GM12878 (cell line): Measurements from ENCODE around the gene REPIN1. TPM values are rescaled to one million over a fixed set of nuclear protein-coding genes. Genes with fewer than 3 reads are reported as not detected.

ENCODE experiments used
- ATAC-seq: fragments of 200-7000 bp; cut with Tn5 transposase; 3 replicates; pipeline ENCODE4 v1.9.1; 2020; ENCODE audit warnings: mild to moderate bottlenecking, moderate library complexity
- BruUV-seq: library from RNA; stranded (reverse); fragments of 400-500 nt; replicated peaks from 2 replicates; lab custom pipeline; 2021; lab: Mats Ljungman, UMichigan
- CTCF ChIA-PET: fragments of 300-600 bp; sonication (Branson Sonifier 250); formaldehyde crosslinking; extraction: SDS; loops from one replicate; lab custom pipeline; 2021; ENCODE audit warnings: inconsistent platforms; lab: Yijun Ruan, JAX
- POLR2A ChIA-PET: fragments of 350-600 bp; formaldehyde crosslinking; extraction: SDS; loops from one replicate; lab custom pipeline; 2021; ENCODE audit warnings: inconsistent platforms; lab: Charles Lee
- RAD21 ChIA-PET: fragments of 300-600 bp; sonication (Branson Sonifier 250); formaldehyde crosslinking; loops from one replicate; lab custom pipeline; 2023; ENCODE audit warnings: antibody characterized with exemption; ENCODE audit not compliant: unreplicated experiment; lab: Charles Lee
- SMC1A ChIA-PET: fragments of 300-600 bp; sonication (Branson Sonifier 250); formaldehyde crosslinking; loops from one replicate; lab custom pipeline; 2023; ENCODE audit not compliant: unreplicated experiment, uncharacterized antibody; lab: Charles Lee
- DNase-seq: peaks from one replicate; pipeline ENCODE4 v3.0.0-alpha.2; 2011; ENCODE audit warnings: low read depth, low spot score
- FAIRE-seq: peaks from 3 replicates; lab custom pipeline; 2011; peaks lifted over from hg19 to GRCh38; lab: Jason Lieb, UNC
- H2AFZ ChIP-seq: 2 replicates; pipeline ENCODE4 v1.6.0; 2011; ENCODE audit warnings: low read depth, low read length, control low read depth; ENCODE audit not compliant: control insufficient read depth
- H3K27ac ChIP-seq: 2 replicates; pipeline ENCODE4 v1.5.1; 2011; ENCODE audit warnings: control low read depth; ENCODE audit not compliant: control insufficient read depth, insufficient read depth
- H3K27me3 ChIP-seq, 2 experiments: replicated peaks in 1 of 2; 2 replicates each; pipeline versions ENCODE4 v1.6.0 to v1.6.1; 2011; ENCODE audit warnings: low read length in 1 of 2; ENCODE audit not compliant: control insufficient read depth in 2 of 2, insufficient read depth in 2 of 2
- H3K36me3 ChIP-seq, 2 experiments: 2 replicates each; pipeline ENCODE4 v1.5.1; 2011; ENCODE audit warnings: low read length in 1 of 2; ENCODE audit not compliant: control insufficient read depth in 2 of 2, insufficient read depth in 2 of 2
- H3K4me1 ChIP-seq: 2 replicates; pipeline ENCODE4 v1.6.1; 2011; ENCODE audit warnings: mild to moderate bottlenecking, low read length, moderate library complexity, mixed read lengths; ENCODE audit not compliant: control insufficient read depth, insufficient read depth
- H3K4me2 ChIP-seq: 2 replicates; pipeline ENCODE4 v1.6.0; 2011; ENCODE audit warnings: control low read depth; ENCODE audit not compliant: control insufficient read depth, insufficient read depth
- H3K4me3 ChIP-seq: fragments of 200-600 bp; sonication (generic); 2 replicates; pipeline ENCODE4 v1.5.1; 2016
- H3K79me2 ChIP-seq: 2 replicates; pipeline ENCODE4 v1.6.0; 2011; ENCODE audit warnings: low read length; ENCODE audit not compliant: control insufficient read depth, insufficient read depth
- H3K9ac ChIP-seq: 2 replicates; pipeline ENCODE4 v1.8.0; 2011; ENCODE audit warnings: low read length, control low read depth, mixed read lengths; ENCODE audit not compliant: control insufficient read depth, insufficient read depth
- H3K9me3 ChIP-seq: replicated peaks from 3 replicates; pipeline ENCODE4 v1.5.1; 2011; ENCODE audit warnings: mild to moderate bottlenecking, low read length; ENCODE audit not compliant: control insufficient read depth, insufficient read depth
- H4K20me1 ChIP-seq: 2 replicates; pipeline ENCODE4 v1.6.0; 2011; ENCODE audit not compliant: control insufficient read depth, insufficient read depth
- BCL3 ChIP-seq: IDR thresholded peaks from 2 replicates; pipeline ENCODE4 v1.6.1; 2011; ENCODE audit warnings: borderline replicate concordance, low read depth, mild to moderate bottlenecking, moderate library complexity, low read length; ENCODE audit not compliant: insufficient read depth, poor library complexity, severe bottlenecking
- CTCF ChIP-seq, 3 experiments: IDR thresholded peaks in 2 of 3; conservative IDR thresholded peaks in 1 of 3; 2 replicates each; pipeline ENCODE4 v1.5.1; 2011; ENCODE audit warnings: low read depth in 3 of 3, low read length in 3 of 3, mild to moderate bottlenecking in 3 of 3, control low read depth in 2 of 3, moderate library complexity in 2 of 3, inconsistent platforms in 1 of 3, mixed read lengths in 1 of 3; ENCODE audit not compliant: control insufficient read depth in 2 of 3, insufficient read depth in 1 of 3; ENCODE audit errors: extremely low read depth in 1 of 3
- ETV6 ChIP-seq, 2 experiments: fragments of 450-650 bp in 1 of 2; IDR thresholded peaks in 1 of 2; conservative IDR thresholded peaks in 1 of 2; 2 replicates each; pipeline ENCODE4 v1.6.1; 2014; ENCODE audit warnings: antibody characterized with exemption in 1 of 2, borderline replicate concordance in 1 of 2, low read depth in 1 of 2, mild to moderate bottlenecking in 1 of 2, moderate library complexity in 1 of 2
- IKZF1 ChIP-seq: fragments of 450-650 bp; conservative IDR thresholded peaks from 2 replicates; pipeline ENCODE4 v1.6.1; 2017; ENCODE audit warnings: antibody characterized with exemption, mild to moderate bottlenecking
- STAT1 ChIP-seq: fragments of 450-650 bp; conservative IDR thresholded peaks from 2 replicates; pipeline ENCODE4 v1.6.1; 2014; ENCODE audit warnings: antibody characterized with exemption, mild to moderate bottlenecking
- STAT3 ChIP-seq: IDR thresholded peaks from 2 replicates; pipeline ENCODE4 v1.6.1; 2011; ENCODE audit warnings: low read depth, low read length, improper control_type of control experiment
- WGBS: methylation state at CpG from one replicate; pipeline ENCODE4 v1.1.6; 2016; ENCODE audit warnings: low lambda C conversion rate; ENCODE audit not compliant: insufficient replicate concordance, insufficient coverage; ENCODE audit errors: missing lambda C conversion rate; 5-methylcytosine and 5-hydroxymethylcytosine counted together
- in situ Hi-C: fragments of 300-500 bp; cut with MboI; formaldehyde crosslinking; loops from 9 replicates; pipeline ENCODE4 v1.14.3; 2018; ENCODE audit warnings: mixed read lengths
- intact Hi-C: fragments of 100-400 bp; cut with micrococcal nuclease; formaldehyde crosslinking; loops from one replicate; pipeline ENCODE4 v1.14.2; 2022; ENCODE audit not compliant: unreplicated experiment
- polyA plus RNA-seq, 11 experiments: library from polyadenylated mRNA; depleted of rRNA in 4 of 11; unstranded in 6 of 11; stranded (reverse) in 5 of 11; fragments of >200 nt; fragmentation: Nextera tagmentation in 4 of 11; fragmentation: Illumina TruSeq in 1 of 11; extraction: Ambion mirVana in 4 of 11; extraction: Trizol in 1 of 11; gene quantifications; 1 replicate in 1 of 11; 2 replicates in 10 of 11; pipeline versions ENCODE4 v1.2.1 to v1.2.3, GENCODE V29; 2011 to 2016; ENCODE audit warnings: inconsistent platforms in 2 of 11, missing spikeins in 2 of 11, low read depth in 1 of 11
- total RNA-seq, 4 experiments: library from RNA; depleted of rRNA in 3 of 4; stranded (reverse); fragments of >200 nt in 3 of 4; fragmentation: Illumina TruSeq in 1 of 4; extraction: Trizol in 1 of 4; gene quantifications; 2 replicates each; pipeline versions ENCODE4 v1.2.1 to v1.2.3, GENCODE V29; 2013 to 2021

Gene REPIN1
- total and polyA plus RNA-seq, 10 of the 15 experiments (the other 5 are each of a cell fraction or from before 2014, with no cell fraction given) = 5.1 to 172 (median 76.9) TPM

GRCh38 chr7:150325110-150325611 lies 43.5 kb upstream of the REPIN1 start:
- peak overlapping the region; percentile 12; the same call in 1 of the 2 replicates for H3K4me2 ChIP-seq
- no peak overlapping the region for H3K9ac ChIP-seq
- in situ Hi-C loops = no loop called here
- SMC1A ChIA-PET = interaction anchor here (2.0 to 3.4 kb wide), 2 partner anchors 41 to 45 kb away, joined by 7 to 9 read pairs; no protein-coding TSS in a partner anchor
- no peak overlapping the region for H2AFZ ChIP-seq
- RAD21 ChIA-PET = interaction anchor here (1.1 kb wide), 1 partner anchor 35 kb away, joined by 4 read pairs; no protein-coding TSS in a partner anchor
- WGBS = 98% methylated on average over 10 of the region's 10 CpGs
- no peaks in the 10 kb centered on the region for H4K20me1 ChIP-seq
- CTCF ChIA-PET = interaction anchor here (0.9 to 2.3 kb wide), 5 partner anchors 30 to 93 kb away, joined by 3 to 5 read pairs (median 4); no protein-coding TSS in a partner anchor
- intact Hi-C loops = no loop called here
- DNase-seq (no peak), ATAC-seq (no peak), FAIRE-seq (no peak)
- no peaks in the 10 kb centered on the region for H3K9me3 ChIP-seq
- POLR2A ChIA-PET = interaction anchor here (1.2 to 1.4 kb wide), 3 partner anchors 12 to 81 kb away, joined by 3 to 5 read pairs (median 4); no protein-coding TSS in a partner anchor
- no peaks in the 10 kb centered on the region for H3K27me3 ChIP-seq
- H3K4me1 ChIP-seq = peaks cover 9% of the 10 kb centered on the region; the same call in 1 of the 2 replicates
- peak overlapping the region; percentile 78; the same call in 1 of the 2 replicates for H3K4me3 ChIP-seq
- H3K36me3 ChIP-seq = peaks cover 2 to 17% of the 10 kb centered on the region in 2 experiments
- no peak overlapping the region for H3K27ac ChIP-seq
- no TSS peak for BruUV-seq
- peaks cover 36% of the 10 kb centered on the region for H3K79me2 ChIP-seq
- TF ChIP-seq STAT1 (no peak), BCL3 (peak; percentile 28)
- TF ChIP-seq, all 136 proteins: peak for 1

- intact Hi-C loops = no loop called here
- ChIA-PET POLR2A (interaction anchor here (1.2 kb wide), 1 partner anchor 13 kb away, joined by 4 read pairs; no protein-coding TSS in a partner anchor), RAD21 (interaction anchor here (0.8 to 1.1 kb wide), 4 partner anchors 29 to 127 kb away, joined by 3 to 7 read pairs (median 4); no protein-coding TSS in a partner anchor), SMC1A (interaction anchor here (1.0 to 2.0 kb wide), 2 partner anchors 18 to 44 kb away, joined by 3 to 7 read pairs; no protein-coding TSS in a partner anchor), CTCF (interaction anchor here (1.0 to 2.3 kb wide), 3 partner anchors 30 to 91 kb away, joined by 4 to 5 read pairs (median 5); no protein-coding TSS in a partner anchor)
- no peak for DNase-seq
- BruUV-seq = no TSS peak
- no peak overlapping the region for H2AFZ ChIP-seq
- no peak for FAIRE-seq
- no peaks in the 10 kb centered on the region for H4K20me1 ChIP-seq
- no peak for TF ChIP-seq IKZF1
- TF ChIP-seq ETV6 (conservative IDR thresholded peaks at IDR 0.05 in 1 of 2, IDR thresholded peaks at IDR 0.05 in 1 of 2; ENCODE audit: borderline replicate concordance in 1 of 2, low read depth in 1 of 2) = no peak
- TF ChIP-seq CTCF (IDR thresholded peaks at IDR 0.05 in 2 of 3, conservative IDR thresholded peaks at IDR 0.05 in 1 of 3; ENCODE audit: control insufficient read depth in 2 of 3, extremely low read depth in 1 of 3, insufficient read depth in 1 of 3, low read depth in 3 of 3, low read length in 3 of 3) = no peak
- TF ChIP-seq STAT3 = no peak
- no peaks in the 10 kb centered on the region for H3K27me3 ChIP-seq
- H3K4me3 ChIP-seq = no peak overlapping the region
- H3K36me3 ChIP-seq = peaks cover 6 to 17% of the 10 kb centered on the region in 2 experiments
- in situ Hi-C loops = no loop called here
- no peak overlapping the region for H3K27ac ChIP-seq
- H3K4me1 ChIP-seq = peaks cover 9% of the 10 kb centered on the region; the same call in 1 of the 2 replicates
- WGBS = 89% methylated on average over 6 of the region's 6 CpGs
- peak overlapping the region; percentile 14; the same call in 1 of the 2 replicates for H3K4me2 ChIP-seq
- no peaks in the 10 kb centered on the region for H3K9me3 ChIP-seq
- no peak for ATAC-seq
- peaks cover 36% of the 10 kb centered on the region for H3K79me2 ChIP-seq
- H3K9ac ChIP-seq = no peak overlapping the region
Observed at GRCh38 chr7:150325901-150326300, 42.7 kb upstream of the REPIN1 start.
